Uterus (tissue), 2 donors: Measurements from ENCODE around the gene RASAL2.

Source experiments
- CTCF ChIP-seq, 4 experiments: fragments of 200-600 bp in 2 of 4; fragments of 450-650 bp in 2 of 4; sonication (generic) in 2 of 4; IDR thresholded peaks; one replicate each; pipeline ENCODE4 v1.5.1; 2016 to 2019; ENCODE audit warnings: antibody characterized with exemption in 4 of 4, mild to moderate bottlenecking in 2 of 4, moderate library complexity in 1 of 4
- POLR2A ChIP-seq, 2 donors: fragments of 450-650 bp; IDR thresholded peaks; one replicate each; pipeline ENCODE4 v1.6.1; 2016; ENCODE audit warnings: antibody characterized with exemption in 2 of 2, mild to moderate bottlenecking in 1 of 2, moderate library complexity in 1 of 2

- no peak for TF ChIP-seq CTCF (IDR thresholded peaks at IDR 0.05)
- TF ChIP-seq POLR2A (IDR thresholded peaks at IDR 0.05) = no peak
These were observed 378.6 kb downstream of the RASAL2 start for GRCh38 chr1:178472531-178472930.
